HG02840 (cell line): Measurements from ENCODE around the gene PRIMA1.

Source experiments
- ATAC-seq: cut with Tn5 transposase; IDR thresholded peaks from one replicate; pipeline ENCODE4 v1.9.1; 2021; ENCODE audit warnings: mild to moderate bottlenecking, moderate library complexity, moderate number of reproducible peaks; ENCODE audit not compliant: unreplicated experiment, low FRiP score

The PRIMA1 gene

DNA sequence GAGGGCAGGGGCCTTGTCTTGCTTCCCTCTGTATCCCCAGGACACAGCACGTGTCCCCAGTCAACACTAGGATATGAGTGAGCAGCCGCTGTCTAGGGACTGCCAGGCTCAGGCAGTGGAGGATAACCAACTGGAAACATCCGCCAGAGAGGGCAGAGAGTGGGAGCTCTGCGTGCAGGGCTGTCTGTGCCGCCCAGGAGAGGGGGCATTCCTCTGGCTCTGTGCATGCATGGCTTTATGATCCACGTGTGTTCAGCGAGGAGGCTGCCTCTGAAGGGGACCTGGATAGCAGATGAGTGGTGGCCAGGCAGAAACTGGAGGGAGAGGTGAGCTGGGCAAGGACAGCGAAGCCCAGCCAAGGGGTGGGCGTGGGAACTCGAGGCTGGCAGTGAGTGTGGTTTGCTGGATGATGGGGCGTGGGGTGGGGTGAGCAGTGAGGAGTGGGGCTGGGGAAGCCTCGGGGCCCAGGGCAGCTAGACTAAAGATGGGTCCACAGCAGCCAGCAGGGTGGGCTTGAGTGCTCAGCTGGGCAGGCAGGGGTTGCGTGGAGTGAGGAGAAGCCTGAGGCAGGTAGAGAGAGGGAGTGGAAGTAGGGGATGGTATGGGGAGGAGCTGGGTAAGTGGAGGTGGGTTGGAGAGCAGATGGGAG is 72.9 kb downstream of the PRIMA1 start:
- ATAC-seq = no peak

DNA sequence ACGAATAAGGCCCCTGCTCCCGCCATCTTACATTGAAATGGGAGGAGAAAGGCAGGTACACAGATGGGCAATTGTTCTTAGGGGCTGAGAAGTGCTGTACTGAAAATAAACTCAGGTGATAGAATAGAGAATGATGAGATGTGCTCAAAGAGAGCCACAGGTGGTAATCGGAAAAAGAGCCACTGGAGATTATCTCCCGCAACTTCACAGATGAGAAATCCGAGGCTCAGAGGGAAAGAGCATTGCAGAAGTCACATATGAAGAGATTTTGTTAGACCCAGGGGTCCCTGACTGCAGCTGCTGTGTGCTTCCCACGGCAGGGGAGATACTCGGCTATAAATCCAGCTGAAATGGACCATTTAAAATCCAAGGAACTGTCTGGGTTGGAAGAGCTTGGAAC is 73.7 kb downstream of the PRIMA1 start:
- no peak for ATAC-seq

DNA sequence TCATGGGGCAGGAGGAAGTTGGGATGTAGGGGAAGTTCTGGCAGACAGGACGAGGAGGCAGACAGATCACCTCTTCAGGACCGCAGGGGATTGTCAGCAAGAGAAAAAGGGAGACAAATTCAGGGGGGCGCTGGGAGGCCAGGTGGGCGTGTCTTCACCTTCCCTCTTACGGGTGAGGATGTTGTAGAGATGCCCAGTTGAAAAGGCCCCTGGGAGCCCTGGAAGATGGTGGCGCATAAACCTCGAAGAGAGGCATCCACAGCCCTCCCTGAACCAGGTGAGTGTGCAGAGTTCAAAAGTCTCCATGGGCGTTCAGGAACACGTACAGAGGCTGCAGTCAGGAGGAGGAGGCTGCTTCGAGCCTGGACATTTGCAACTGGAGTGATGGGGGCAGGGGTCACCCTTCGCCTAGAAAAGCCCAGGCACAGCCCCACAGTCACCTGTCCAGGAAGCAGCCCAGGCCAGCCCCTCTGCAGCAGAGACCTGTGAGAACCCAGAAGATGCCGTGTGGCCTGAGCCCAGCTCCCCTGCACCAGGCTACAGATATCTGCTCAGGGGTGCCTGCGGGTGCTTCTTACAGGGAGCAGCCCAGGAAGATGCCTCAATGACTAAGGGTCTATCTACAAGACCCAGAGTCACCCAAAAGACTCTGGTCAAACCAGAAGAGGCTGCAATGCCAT is 74.4 kb downstream of the PRIMA1 start:
- no peak for ATAC-seq

DNA sequence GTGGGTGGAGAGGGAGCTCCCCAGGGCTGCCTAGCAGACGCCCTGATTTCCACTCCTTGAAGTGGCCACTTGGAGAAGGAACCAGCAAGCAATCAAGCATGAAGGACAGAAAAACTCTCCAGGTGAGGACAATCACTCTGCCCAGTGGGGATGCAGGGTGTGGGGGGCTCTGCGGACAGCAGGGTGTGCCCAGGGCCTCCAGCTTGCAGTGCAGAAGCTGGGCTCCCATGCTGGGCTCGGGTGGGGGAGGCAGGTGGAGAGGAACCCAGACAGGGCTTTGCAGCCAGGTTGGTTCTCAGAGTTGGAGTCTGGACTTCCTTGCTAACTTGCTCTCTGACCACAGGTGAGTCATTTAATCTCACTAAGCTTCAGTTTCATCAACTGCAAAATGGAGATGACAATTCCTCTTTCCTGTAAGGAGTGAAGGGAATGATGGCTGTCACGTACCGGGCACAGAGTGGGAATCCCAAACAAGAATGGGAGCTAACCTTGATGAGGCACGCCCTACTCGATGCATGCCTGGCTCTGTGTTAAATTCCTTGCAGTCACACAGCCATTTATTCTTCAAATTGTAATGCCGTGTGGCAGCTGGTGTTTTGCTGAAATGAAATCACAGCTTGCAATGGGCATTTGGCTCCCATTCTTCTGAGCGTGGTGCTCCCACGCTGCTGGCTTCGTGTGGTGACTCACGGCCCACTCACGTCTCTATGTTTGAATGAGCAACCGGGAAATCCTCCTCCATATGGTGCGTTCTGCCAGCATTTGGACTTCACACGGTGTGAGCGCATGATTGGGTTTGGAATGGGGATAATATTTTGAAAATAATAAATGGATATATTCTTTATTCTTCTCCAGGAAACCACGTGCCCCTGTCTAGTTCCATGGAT is 75.2 kb downstream of the PRIMA1 start:
- ATAC-seq = no peak

DNA sequence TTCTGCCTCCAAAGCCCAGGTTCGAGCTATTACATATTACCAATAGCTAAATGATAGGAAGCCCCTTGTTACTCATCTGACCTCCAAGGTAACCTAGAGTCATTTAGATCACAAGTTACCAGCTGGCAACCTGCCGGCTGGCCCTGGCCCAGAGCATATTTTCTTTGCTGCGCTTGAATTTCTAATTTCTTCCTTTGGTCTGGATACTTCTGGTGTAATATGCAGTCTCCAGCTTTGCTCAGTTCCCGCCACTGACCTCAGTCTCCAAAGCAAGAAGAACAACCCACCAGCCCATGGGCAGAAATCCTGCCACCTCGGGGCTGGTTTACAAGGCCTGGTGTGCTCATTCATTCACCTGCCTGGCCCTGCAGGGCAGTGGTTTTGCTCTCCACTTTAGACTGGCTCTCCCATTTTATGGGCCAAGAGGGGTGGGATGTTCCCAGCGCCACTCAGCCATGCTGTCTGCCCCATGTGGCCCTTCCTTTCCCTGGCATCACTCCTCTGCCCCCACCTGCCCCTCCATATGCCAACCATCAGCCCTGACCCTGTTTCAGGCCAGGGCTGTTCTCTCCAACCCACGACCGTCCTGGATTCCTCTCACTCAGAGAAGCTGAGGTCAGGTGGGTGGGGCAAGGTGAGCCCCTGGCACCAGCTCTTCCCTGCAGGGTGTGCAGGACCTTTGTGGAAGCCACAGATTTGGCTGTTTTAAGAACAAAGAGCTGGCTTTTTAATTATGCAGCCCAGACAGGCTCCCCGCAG is 76.0 kb downstream of the PRIMA1 start:
- no peak for ATAC-seq

DNA sequence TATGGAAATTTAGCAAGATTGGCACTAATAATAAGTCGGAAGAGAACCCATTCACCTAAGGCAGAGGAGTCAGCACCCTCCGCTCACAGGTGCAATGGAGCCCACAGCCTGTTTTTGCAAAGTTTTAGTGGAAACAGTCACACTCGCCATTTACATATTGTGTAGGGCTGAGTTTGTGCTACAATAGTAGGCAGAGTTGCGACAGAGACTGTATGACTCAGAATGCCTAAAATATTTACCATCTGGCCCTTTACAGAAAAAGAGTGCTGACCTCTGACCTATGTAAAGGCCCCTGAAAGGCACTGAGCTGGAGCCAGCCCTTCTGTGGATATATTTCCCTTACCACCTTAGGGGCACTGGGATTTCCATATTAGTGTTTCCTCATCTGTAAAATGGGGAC is 79.0 kb downstream of the PRIMA1 start:
- ATAC-seq = no peak

DNA sequence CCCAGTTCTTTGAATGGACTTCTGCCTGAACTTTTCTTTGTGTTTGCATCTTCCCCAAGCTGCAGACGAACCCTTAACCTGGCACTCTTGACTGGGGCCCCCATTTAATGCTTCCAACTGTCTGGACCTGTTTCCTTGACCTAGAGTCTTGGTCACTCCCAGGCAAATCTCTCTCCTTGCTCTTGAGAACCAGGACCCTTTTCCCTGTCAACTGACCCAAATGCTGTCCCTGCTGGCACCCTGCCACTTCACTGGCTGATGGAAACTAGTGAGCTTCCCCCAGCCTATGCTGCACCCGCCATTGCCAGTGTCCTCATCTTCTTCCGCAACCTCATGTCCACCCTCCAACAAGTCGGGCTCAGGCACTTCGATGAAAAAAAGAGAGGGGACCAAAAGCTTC is 79.5 kb downstream of the PRIMA1 start:
- ATAC-seq = no peak

DNA sequence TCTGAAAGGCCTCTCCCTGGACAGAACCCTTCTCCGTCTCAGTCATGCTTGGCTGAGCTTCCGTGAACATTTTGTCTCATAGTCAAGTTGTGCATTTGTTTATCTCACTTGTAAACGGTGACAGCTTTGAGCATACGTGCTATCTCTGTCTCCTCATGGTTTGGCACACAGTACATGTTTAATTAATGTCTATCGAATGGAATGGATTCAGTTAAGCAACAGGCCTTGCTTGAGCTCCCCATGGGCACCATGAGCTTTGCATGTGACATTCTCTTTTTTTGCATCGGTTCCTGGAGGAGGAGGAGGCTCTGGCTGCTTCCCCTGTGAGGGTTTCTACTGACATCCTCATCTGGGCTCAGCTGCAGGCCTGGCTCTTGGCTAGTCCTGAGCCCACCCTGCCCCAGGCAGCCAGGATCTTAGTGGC is 80.0 kb downstream of the PRIMA1 start:
- ATAC-seq = no peak

DNA sequence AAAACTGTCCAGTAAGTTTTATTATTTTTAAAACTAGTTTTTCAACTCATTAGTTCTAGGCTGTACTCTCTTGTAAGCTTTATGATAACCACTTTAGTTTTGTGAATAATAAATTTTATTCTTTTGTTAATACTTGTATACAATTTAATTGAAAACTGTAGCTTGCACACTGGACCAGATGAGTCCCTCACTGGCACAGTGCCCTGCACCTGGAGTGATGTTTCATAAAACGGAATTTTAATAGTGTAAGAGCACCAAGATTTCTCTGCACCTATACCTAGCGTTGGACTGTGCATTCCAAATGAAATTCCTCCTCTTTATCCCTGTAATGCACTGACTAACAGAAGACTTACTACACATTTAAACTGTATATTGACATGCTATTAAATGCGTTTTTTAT is 80.8 kb downstream of the PRIMA1 start:
- ATAC-seq = no peak

DNA sequence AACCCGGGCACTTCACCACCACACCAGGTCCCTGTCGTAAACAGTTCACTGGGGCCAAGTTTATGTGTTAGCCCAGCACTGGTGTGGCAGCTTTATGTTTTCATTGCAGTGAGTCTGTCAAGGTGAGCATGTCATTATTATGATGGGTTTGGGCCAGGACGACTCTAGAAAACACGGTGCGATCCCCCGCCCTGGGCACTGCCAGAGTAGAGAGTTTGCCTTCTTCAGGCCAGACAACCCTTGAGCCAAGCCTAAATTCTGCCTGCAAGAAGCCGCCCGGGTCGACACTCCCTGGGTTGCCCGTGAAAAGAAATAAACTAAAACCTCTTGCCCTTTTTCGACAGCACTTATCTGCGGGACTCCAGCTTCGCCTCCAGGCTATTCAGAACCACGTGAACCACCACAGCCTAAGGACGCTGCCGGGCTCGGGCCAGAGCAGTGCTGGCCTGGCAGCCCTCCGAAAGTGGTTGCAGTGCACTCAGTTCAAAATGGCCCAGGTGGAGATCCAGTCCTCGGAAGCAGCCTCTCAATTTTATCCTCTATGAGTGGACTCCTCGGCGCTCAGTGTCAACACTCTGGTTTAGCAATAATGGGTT is 81.8 kb downstream of the PRIMA1 start:
- ATAC-seq = no peak

DNA sequence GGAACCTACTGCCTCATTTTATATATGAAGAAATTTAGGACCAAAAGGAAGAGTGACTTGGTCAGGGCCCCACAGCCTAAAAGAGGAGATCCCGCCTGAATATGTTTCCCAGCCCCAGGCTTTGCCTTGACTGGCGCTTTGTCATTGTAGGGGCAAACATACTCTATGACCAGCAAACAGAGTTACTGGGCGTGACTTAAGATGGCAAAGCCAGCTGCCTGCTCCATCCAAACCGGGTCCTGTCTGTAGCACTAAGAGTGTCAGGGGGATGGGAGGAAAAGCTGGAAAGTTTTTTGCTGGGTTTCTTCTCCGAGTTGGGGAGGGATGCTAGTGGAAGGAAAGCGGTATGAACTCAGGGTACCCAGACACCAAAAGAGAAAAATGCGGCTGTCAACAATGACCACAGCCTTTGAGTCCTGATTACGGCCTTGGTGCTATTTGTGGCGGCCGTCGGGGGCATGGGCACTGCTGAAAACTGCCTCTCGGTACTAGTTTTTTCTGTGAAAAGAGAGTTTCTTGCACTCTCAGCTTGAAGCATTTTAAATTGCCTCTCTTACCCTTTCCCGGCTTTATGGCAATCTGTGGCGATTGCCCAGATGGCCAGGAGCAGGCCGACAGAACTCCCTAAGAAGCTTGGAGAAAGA is 82.7 kb downstream of the PRIMA1 start:
- ATAC-seq = no peak

DNA sequence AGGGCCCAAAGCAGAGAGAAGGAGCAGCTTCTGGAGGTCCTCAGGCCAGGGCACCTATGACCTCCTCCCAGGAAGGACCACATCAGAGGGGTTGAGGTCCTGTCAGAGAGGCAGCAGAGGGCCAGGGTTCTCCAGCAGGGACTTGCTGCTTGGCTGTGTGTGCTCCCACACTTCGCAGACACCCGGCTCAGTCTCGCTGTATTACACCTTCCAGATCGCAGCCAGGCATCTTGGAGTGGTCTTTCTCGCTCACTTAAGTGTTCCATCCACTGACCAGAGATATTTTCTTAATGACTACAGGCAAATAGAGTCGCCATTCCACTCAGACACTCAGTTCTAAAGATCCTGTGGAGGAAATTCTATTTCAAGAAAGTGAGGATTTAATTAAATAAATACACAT is 84.3 kb downstream of the PRIMA1 start:
- ATAC-seq = no peak

DNA sequence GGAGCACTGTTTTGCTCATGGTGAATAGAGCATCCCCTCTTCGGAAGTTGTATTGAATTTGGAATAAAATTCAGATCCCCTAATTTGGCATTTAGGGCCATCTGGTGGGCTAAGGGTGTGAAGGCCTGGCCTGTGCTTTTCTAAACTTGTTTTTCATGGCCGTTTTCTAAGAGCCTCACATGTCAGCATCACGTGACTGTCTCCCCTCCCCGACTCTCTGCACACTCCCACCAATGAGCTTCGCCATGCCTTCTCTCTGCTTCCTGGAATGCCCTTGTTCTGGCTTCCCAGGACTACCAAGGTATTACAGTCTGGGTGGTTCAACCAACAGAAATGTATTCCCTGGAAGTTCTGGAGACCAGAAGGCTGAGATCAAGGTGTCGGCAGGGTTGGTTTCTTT is 85.3 kb downstream of the PRIMA1 start:
- ATAC-seq = no peak

DNA sequence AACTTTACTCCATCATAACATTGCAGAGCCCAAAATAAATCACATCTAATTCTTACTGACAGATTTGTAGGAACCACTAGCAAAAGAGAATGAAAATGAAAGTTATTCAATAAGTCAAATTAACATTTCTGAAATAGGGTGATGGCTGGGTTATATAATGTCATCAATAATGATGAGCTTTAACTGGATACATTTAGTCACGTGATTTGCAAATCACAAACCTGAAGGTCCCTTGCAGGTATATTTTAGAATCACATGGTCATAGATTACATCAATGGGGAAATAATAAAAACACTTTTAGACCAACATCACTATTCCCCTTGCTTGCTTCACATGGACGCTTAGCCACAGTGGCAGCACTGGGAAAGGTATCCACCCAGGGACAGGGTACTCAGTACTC is 86.7 kb downstream of the PRIMA1 start:
- no peak for ATAC-seq

DNA sequence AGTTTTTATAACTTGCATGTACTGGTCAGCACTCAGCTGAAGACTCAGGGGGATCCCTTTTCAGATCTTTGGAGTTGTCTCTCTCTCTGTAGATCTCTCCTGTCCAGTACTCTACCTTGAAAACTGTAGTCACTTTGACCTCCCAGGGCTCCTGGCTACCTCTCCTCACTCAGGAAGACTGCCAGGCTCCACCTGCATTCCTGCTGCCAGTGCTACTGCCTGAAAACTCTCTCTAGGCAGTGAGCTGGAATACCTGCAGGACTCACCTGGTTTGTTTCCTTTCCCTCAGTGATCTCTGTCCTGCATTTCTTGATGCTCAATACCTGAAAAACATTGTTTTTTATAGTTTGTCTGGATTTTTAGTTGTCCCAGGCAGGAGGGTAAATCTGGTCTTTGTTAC is 87.4 kb downstream of the PRIMA1 start:
- ATAC-seq = no peak

DNA sequence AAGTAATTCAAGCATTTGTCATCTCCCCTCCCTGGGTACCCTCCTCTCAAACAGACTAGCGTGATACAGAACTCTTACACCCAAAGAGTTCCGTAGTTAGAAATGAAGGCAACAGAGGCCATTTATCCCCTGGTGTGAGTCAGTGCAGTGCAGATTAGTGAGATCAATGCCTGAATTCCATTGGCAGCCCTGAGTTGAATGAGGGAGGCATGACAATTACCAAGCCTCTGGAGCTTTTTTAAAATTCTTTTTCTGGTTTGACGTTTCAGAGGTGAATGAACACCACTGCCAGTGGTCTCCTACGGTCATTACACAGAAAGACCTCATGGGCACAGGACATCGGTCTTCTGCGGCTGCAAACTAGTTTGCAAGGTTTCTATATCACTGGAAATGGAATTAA is 94.4 kb downstream of the PRIMA1 start:
- ATAC-seq = no peak

DNA sequence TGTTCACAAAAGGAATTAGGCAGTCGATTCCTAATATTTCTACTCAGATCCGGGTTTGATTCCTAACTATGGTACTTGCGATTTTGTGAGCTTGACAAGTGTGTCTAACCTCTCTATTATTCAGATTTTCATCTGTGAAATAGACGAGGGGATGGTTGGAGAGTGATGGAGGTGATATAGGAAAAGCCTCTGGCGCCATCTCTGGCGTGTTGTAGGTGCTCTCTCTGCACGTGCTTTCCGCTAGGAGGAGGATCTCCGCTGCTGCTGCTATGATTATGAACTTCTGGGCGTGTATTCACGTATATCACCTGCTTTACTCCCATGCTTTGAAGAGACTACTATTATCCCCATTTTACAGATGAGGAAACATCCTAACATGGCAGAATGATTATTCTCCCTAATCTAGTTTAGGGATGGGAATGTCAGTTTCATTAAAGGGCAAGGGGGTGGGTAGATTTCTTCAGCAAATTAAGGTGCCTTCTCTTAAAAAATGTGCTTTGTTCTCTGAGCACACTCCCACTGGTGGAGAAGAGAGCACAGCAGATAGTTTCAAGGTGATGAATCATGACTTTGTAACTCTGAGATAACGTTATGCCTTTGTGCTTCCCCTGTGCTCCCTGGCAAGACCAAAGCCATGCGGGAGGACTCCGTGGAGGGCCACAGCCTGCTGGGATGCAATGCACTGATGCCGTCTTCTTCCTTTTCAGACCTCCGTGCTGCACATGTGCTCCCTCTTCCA is 97.1 kb downstream of the PRIMA1 start:
- no peak for ATAC-seq

DNA sequence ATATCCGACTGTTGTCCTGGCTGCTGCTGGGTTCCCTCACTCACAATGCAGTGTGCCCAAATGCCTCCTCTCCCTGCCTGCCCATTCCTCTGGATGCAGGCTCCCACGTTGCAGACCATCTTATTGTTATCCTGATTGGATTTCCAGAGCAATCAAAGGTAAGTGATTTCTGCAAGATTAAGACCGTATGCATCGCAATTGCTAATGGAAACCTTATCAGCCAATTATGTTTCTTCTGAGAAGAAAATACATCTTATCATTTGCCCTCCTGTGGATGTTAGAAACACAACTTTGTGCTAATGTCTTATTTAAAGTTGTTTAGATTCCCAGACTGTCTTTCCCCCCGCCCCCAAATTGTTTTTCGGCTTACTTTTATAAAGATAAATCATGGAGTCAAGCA is 98.1 kb downstream of the PRIMA1 start:
- no peak for ATAC-seq

DNA sequence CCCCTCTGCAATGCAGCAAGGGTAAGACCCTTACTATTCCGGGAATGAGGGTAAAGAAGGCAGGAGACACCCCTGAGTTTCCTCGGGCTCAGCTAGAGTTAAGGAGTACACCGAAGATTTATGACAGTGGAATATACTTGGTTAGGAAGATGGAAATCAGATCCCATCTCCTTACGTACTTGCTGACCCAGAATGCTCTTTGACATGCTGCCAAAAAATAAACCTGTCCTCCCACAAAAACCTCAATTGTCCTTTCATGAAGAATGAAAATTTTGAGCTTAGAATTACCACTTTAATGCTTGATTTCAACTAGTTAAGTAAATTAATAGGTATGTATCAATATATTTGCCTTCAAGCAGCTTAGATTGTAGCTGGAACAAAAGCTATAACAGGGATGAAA is 99.5 kb downstream of the PRIMA1 start:
- no peak for ATAC-seq
